B cell (primary cell): ENCODE data around the gene ORM1. TPM values are rescaled to one million over a fixed set of nuclear protein-coding genes. Genes with fewer than 3 reads are reported as not detected.

ENCODE experiments used
- ATAC-seq: fragments of 200-7000 bp; cut with Tn5 transposase; one replicate; pipeline ENCODE4 v1.10.0; 2021; ENCODE audit warnings: low read depth, mild to moderate bottlenecking, moderate number of reproducible peaks, moderate library complexity
- CTCF ChIA-PET: fragments of 350-600 bp; sonication (Branson Sonifier 250); formaldehyde crosslinking; loops from one replicate; lab custom pipeline; 2021; ENCODE audit warnings: antibody characterized with exemption, inconsistent platforms; lab: Charles Lee
- POLR2A ChIA-PET: fragments of 350-600 bp; sonication (Branson Sonifier 250); formaldehyde crosslinking; loops from one replicate; lab custom pipeline; 2021; ENCODE audit warnings: antibody characterized with exemption; lab: Charles Lee
- DNase-seq: peaks from one replicate; pipeline ENCODE4 v3.0.0; 2013
- H2AFZ ChIP-seq: 2 replicates; pipeline ENCODE4 v1.6.1; 2012; ENCODE audit warnings: mild to moderate bottlenecking, low read depth, low read length; ENCODE audit not compliant: insufficient read depth, poor library complexity, severe bottlenecking
- H3K27ac ChIP-seq, 2 donors: 1 replicate in 1 of 2; 2 replicates in 1 of 2; pipeline ENCODE4 v1.5.1; 2012 to 2013; ENCODE audit warnings: low read length in 2 of 2, mild to moderate bottlenecking in 2 of 2, moderate library complexity in 1 of 2
- H3K27me3 ChIP-seq, 4 experiments: fragments of 200-600 bp in 1 of 4; sonication (generic) in 1 of 4; replicated peaks in 1 of 4; 1 replicate in 2 of 4; 2 replicates in 2 of 4; pipeline versions ENCODE4 v1.6.1 to v1.7.0; 2013 to 2016; ENCODE audit warnings: low read length in 3 of 4, mild to moderate bottlenecking in 2 of 4, mixed read lengths in 1 of 4, moderate library complexity in 1 of 4; ENCODE audit not compliant: insufficient read depth in 4 of 4, control insufficient read depth in 3 of 4; ENCODE audit errors: control extremely low read depth in 1 of 4
- H3K36me3 ChIP-seq, 2 experiments: replicated peaks in 1 of 2; 1 replicate in 1 of 2; 2 replicates in 1 of 2; pipeline versions ENCODE4 v1.6.1 to v1.7.1; 2013; ENCODE audit warnings: low read length in 1 of 2; ENCODE audit not compliant: insufficient read depth in 2 of 2, control insufficient read depth in 1 of 2; ENCODE audit errors: control extremely low read depth in 1 of 2, extremely low read depth in 1 of 2
- H3K4me1 ChIP-seq, 2 donors: fragments of 200-600 bp in 1 of 2; sonication (generic) in 1 of 2; 1 replicate in 1 of 2; 2 replicates in 1 of 2; pipeline versions ENCODE4 v1.5.1 to v1.6.1; 2013 to 2017; ENCODE audit warnings: low read length in 2 of 2; ENCODE audit not compliant: control insufficient read depth in 2 of 2, insufficient read depth in 2 of 2
- H3K4me2 ChIP-seq: replicated peaks from 2 replicates; pipeline ENCODE3; 2012; ENCODE audit warnings: mild to moderate bottlenecking, low read depth, low read length; ENCODE audit not compliant: poor library complexity, severe bottlenecking
- H3K4me3 ChIP-seq, 5 experiments: fragments of 200-600 bp in 1 of 5; sonication (generic) in 1 of 5; 1 replicate in 3 of 5; 2 replicates in 2 of 5; pipeline versions ENCODE4 v1.5.1 to v1.7.0; 2011 to 2016; ENCODE audit warnings: low read length in 4 of 5, mild to moderate bottlenecking in 4 of 5, low read depth in 2 of 5, control low read depth in 1 of 5, moderate library complexity in 1 of 5; ENCODE audit not compliant: insufficient read depth in 1 of 5; ENCODE audit errors: control extremely low read depth in 1 of 5, extremely low read depth in 1 of 5
- H3K79me2 ChIP-seq: fragments of 200-600 bp; sonication (generic); one replicate; pipeline ENCODE4 v1.6.0; 2016; ENCODE audit warnings: low read length; ENCODE audit not compliant: control insufficient read depth, insufficient read depth
- H3K9ac ChIP-seq: fragments of 200-600 bp; sonication (generic); 2 replicates; pipeline ENCODE4 v1.6.1; 2017; ENCODE audit warnings: mild to moderate bottlenecking, low read length, moderate library complexity
- H3K9me3 ChIP-seq, 3 donors: one replicate each; pipeline versions ENCODE4 v1.6.1 to v1.7.1; 2013; ENCODE audit warnings: low read length in 2 of 3; ENCODE audit not compliant: control insufficient read depth in 2 of 3, insufficient read depth in 1 of 3; ENCODE audit errors: control extremely low read depth in 1 of 3
- H4K20me1 ChIP-seq: 2 replicates; pipeline ENCODE4 v1.6.0; 2012; ENCODE audit warnings: mild to moderate bottlenecking, low read length; ENCODE audit not compliant: insufficient read depth, control insufficient read depth, poor library complexity, severe bottlenecking
- H3K27ac Mint-ChIP-seq: one replicate; pipeline ENCODE4 v1.8.0; 2021; ENCODE audit warnings: mixed read lengths
- H3K27me3 Mint-ChIP-seq: one replicate; pipeline ENCODE4 v1.8.0; 2021; ENCODE audit warnings: mixed read lengths
- H3K4me1 Mint-ChIP-seq: one replicate; pipeline ENCODE4 v1.8.0; 2021; ENCODE audit warnings: mixed read lengths
- H3K4me3 Mint-ChIP-seq: one replicate; pipeline ENCODE4 v1.8.0; 2021; ENCODE audit warnings: mixed read lengths
- H3K9me3 Mint-ChIP-seq: one replicate; pipeline ENCODE4 v1.8.0; 2022; ENCODE audit warnings: mixed read lengths; ENCODE audit not compliant: insufficient read depth
- EZH2 ChIP-seq: IDR thresholded peaks from 2 replicates; pipeline ENCODE4 v1.6.1; 2012; ENCODE audit warnings: borderline replicate concordance, low read depth, mild to moderate bottlenecking, moderate library complexity, low read length; ENCODE audit not compliant: insufficient read depth, poor library complexity, severe bottlenecking
- WGBS: methylation state at CpG from one replicate; pipeline ENCODE4 v1.1.5; 2013; ENCODE audit warnings: missing lambda C conversion rate; ENCODE audit not compliant: insufficient coverage; 5-methylcytosine and 5-hydroxymethylcytosine counted together
- intact Hi-C: fragments of 100-400 bp; cut with micrococcal nuclease; formaldehyde crosslinking; loops from one replicate; pipeline ENCODE4 v1.10.0; 2022
- polyA plus RNA-seq: library from polyadenylated mRNA; depleted of rRNA; stranded (reverse); fragments of >200 nt; gene quantifications from 2 replicates; pipeline ENCODE4 v1.2.3, GENCODE V29; 2012
- total RNA-seq, 2 donors: library from RNA; stranded (reverse); fragments of 120-200 nt in 1 of 2; gene quantifications; 1 replicate in 1 of 2; 2 replicates in 1 of 2; pipeline versions ENCODE4 v1.2.3 to v1.2.4, GENCODE V29; 2013 to 2022
- TF ChIP-seq, protein P1 (sequence below): fragments of 200-600 bp; IDR thresholded peaks from one replicate; pipeline ENCODE4 v1.8.0; 2022; ENCODE audit warnings: antibody characterized with exemption, mild to moderate bottlenecking

The ORM1 gene
- total and polyA plus RNA-seq, 2 donors (not counting 1 experiment from before 2014, with no cell fraction given): 0.13 TPM; not detected in 1

DNA sequence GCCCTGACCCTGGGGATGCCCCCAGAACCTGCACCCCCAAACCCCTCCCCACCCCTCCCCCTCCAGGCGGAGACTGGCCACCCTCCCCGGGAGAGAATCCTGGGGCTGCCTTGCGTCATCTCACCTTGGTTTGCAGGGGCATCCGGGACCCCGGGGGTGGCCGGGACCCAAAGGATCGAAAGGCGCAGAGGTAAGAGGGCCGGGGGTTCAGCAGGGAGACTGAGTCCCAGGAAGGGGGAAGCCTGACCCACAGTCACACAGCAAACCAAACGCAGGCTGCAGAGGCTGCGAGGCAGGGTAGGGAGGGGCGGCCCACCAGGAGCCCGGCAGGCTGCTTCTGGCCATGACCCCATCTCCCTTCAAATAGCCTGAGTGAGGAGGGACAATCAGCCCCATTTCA is 33.8 kb upstream of the ORM1 start:
- POLR2A ChIA-PET: no interaction called here
- DNase-seq: no peak
- CTCF ChIA-PET: no interaction called here

More for the DNA sequence above, 33.8 kb upstream of the ORM1 start:
- Histone ChIP-seq H3K9ac (no peak overlapping the region), H3K4me1 (peaks cover 0 to 3% of the 10 kb centered on the region in 2 donors), H3K27ac (no peak overlapping the region), H2AFZ (no peak overlapping the region), H3K4me3 (no peak overlapping the region), H4K20me1 (no peaks in the 10 kb centered on the region), H3K36me3 (no peaks in the 10 kb centered on the region), H3K9me3 (peaks cover 0 to 4% (median under 1%) of the 10 kb centered on the region in 3 donors), H3K4me2 (no peak overlapping the region), H3K79me2 (no peaks in the 10 kb centered on the region), H3K27me3 (peaks cover 0 to 6% (median 2%) of the 10 kb centered on the region in 4 experiments)
- Mint-ChIP-seq H3K9me3 (no peaks in the 10 kb centered on the region), H3K4me1 (no peaks in the 10 kb centered on the region), H3K4me3 (no peak overlapping the region), H3K27ac (no peak overlapping the region), H3K27me3 (peaks cover 5% of the 10 kb centered on the region)
- intact Hi-C loops: no loop called here
- ATAC-seq: no peak
- WGBS: 95% methylated on average over 11 of the region's 13 CpGs
- no peak for TF ChIP-seq EZH2
- TF ChIP-seq, protein P1, sequence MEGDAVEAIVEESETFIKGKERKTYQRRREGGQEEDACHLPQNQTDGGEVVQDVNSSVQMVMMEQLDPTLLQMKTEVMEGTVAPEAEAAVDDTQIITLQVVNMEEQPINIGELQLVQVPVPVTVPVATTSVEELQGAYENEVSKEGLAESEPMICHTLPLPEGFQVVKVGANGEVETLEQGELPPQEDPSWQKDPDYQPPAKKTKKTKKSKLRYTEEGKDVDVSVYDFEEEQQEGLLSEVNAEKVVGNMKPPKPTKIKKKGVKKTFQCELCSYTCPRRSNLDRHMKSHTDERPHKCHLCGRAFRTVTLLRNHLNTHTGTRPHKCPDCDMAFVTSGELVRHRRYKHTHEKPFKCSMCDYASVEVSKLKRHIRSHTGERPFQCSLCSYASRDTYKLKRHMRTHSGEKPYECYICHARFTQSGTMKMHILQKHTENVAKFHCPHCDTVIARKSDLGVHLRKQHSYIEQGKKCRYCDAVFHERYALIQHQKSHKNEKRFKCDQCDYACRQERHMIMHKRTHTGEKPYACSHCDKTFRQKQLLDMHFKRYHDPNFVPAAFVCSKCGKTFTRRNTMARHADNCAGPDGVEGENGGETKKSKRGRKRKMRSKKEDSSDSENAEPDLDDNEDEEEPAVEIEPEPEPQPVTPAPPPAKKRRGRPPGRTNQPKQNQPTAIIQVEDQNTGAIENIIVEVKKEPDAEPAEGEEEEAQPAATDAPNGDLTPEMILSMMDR: no peak
